ENCODE data around the gene RNASEH2A.
"Not testable (repeated sequence)": the region's sequence is repeated elsewhere in the genome, so short reads cannot be mapped to it uniquely, and the experiment has no call there.

Gene RNASEH2A

GRCh38 chr19:12841094-12841493 lies 34.7 kb downstream of the RNASEH2A start:
- TF ChIP-seq CTCF (conservative IDR thresholded peaks at IDR 0.05; ENCODE audit: low read depth, low read length), result no peak
- no peak for DNase-seq (ENCODE audit: low read depth)
- peak overlapping the region; percentile 52 for H3K4me3 ChIP-seq (ENCODE audit: low read length)

- TF ChIP-seq CTCF (conservative IDR thresholded peaks at IDR 0.05; ENCODE audit: low read depth, low read length), result no peak
- no peak for DNase-seq (ENCODE audit: low read depth)
- H3K4me3 ChIP-seq (ENCODE audit: low read length), result no peak overlapping the region
Observed at GRCh38 chr19:12842511-12842910, 36.1 kb downstream of the RNASEH2A start.

- no peak overlapping the region for H3K4me3 ChIP-seq (ENCODE audit: low read length)
- DNase-seq (ENCODE audit: low read depth), result no peak
Observed at GRCh38 chr19:12843328-12843727, 36.9 kb downstream of the RNASEH2A start.

GRCh38 chr19:12843999-12844732 lies 37.8 kb downstream of the RNASEH2A start:
- TF ChIP-seq CTCF (conservative IDR thresholded peaks at IDR 0.05; ENCODE audit: low read depth, low read length), result no peak
- DNase-seq (ENCODE audit: low read depth), result no peak
- no peak overlapping the region for H3K4me3 ChIP-seq (ENCODE audit: low read length)

More at GRCh38 chr19:12843328-12843727, 36.9 kb downstream of the RNASEH2A start:
- TF ChIP-seq CTCF (conservative IDR thresholded peaks at IDR 0.05; ENCODE audit: low read depth, low read length), result no peak

- not testable (repeated sequence) for H3K4me3 ChIP-seq (ENCODE audit: low read length); DNase-seq (ENCODE audit: low read depth)
Observed at GRCh38 chr19:12846613-12847012, 40.2 kb downstream of the RNASEH2A start.

- peak; percentile 62 for DNase-seq (ENCODE audit: low read depth)
- peak overlapping the region; percentile 38 for H3K4me3 ChIP-seq (ENCODE audit: low read length)
Observed at GRCh38 chr19:12847159-12848139, 41.1 kb downstream of the RNASEH2A start.

More at GRCh38 chr19:12847159-12848139, 41.1 kb downstream of the RNASEH2A start:
- TF ChIP-seq CTCF (conservative IDR thresholded peaks at IDR 0.05; ENCODE audit: low read depth, low read length), result peak; percentile 87
